ENCODE measurements around the gene INPP5J. TPM values are rescaled to one million over a fixed set of nuclear protein-coding genes. Genes with fewer than 3 reads are reported as not detected.
A peak's percentile ranks its signal among the peaks of the same experiment; 100 is the strongest.
"Not testable (repeated sequence)": the region's sequence is repeated elsewhere in the genome, so short reads cannot be mapped to it uniquely, and the experiment has no call there.

The INPP5J gene
- total RNA-seq, 2 donors from 2014 or later, result 0.19 TPM; not detected in 1

DNA sequence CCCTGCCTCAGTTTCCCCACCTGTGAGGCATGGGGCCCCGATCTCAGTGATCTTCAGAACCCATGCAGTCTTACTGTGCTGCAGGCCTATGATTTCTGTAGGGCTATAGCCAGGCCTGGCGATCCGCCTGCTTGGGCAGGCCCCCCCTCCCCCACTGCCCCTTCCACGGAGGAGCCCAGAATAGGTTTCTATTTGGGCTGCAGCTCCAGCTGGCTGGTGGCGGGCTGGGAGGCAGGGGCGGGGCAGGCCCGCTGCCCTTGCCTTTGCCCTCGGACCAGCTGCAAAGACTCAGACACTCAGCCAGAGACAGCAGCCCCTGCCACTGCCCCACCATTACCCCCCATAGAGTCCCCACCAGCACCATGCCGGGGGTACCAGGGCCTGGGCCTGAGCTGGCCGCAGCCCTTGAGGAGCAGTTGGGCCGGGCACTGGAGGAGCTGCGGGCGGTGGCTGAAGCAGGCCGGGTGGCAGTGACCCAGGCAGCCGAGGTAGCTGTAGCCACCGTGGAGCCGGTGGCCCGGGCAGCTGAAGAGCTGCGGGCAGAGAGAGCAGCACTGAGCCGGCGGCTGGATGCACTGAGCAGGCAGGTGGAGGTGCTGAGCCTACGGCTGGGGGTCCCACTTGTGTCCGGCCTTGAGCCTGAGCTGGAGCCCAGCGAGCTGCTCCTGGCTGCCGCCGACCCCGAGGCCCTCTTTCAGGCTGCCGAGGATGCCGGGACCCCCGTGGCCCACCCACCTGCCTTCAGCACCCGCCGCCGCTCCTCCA, 29.5 kb upstream of the INPP5J start:
- Mint-ChIP-seq H3K9me3 (no peaks in the 10 kb centered on the region), H3K27me3 (no peaks in the 10 kb centered on the region), H3K4me1 (ENCODE audit: low read depth in 2 of 2) (no peaks in the 10 kb centered on the region), H3K27ac (no peak overlapping the region), H3K36me3 (no peaks in the 10 kb centered on the region), H3K4me3 (no peak overlapping the region)
- ATAC-seq (peak in 1 of 2 donors; percentile 12), DNase-seq (ENCODE audit: low spot score) (no peak)

DNA sequence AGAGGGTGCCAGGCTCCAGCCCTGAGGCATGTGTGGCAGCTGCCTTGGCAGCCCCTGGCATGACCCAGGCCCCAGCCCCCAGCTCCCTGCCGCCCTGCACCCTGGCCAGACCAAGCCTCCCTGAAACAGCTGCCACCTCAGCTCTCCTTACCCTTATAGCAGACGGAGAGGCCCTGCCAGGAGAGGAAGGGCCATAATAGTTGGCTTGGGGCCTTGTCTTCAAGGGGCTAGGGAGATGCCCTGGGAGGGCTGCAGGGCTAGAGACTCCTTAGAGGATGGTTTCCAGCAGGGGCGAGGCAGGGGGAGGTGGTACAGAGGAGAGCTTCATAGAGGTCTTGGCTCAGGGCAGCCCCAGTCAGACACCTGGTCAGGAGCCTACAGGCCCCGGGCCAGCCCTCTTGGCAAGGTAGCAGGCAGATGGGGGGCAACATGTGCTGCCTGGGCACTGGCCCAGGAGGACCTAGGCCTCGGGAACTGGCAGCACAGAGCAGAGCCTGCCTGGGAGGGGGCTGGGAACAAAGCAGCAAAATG, 28.7 kb upstream of the INPP5J start:
- no peaks in the 10 kb centered on the region for H3K27me3 Mint-ChIP-seq
- DNase-seq (ENCODE audit: low spot score) (no peak), ATAC-seq (no peak)
- H3K4me3 Mint-ChIP-seq, result no peak overlapping the region
- H3K27ac Mint-ChIP-seq, result no peak overlapping the region
- no peaks in the 10 kb centered on the region for H3K4me1 Mint-ChIP-seq (ENCODE audit: low read depth in 2 of 2)
- no peaks in the 10 kb centered on the region for H3K36me3 Mint-ChIP-seq
- no peaks in the 10 kb centered on the region for H3K9me3 Mint-ChIP-seq

DNA sequence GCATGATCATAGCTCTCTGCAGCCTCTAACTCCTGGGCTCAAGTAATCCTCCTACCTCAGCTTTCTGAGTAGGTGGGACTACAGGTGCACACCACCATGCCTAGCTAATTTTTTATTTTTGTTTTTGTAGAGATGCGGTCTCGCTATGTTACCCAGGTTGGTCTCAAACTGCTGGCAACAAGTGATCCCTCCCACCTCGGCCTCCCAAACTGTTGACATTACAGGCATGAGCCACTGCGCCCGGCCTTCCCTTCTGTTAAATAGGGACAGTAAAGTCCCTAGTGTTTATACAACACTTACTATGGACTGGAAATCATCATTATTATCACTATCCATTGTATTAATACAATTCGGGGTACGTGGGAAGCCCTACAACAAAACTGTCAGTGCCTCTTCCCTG, 28.0 kb upstream of the INPP5J start:
- DNase-seq (ENCODE audit: low spot score) (no peak), ATAC-seq (no peak)
- Mint-ChIP-seq H3K27me3 (no peaks in the 10 kb centered on the region), H3K27ac (no peak overlapping the region), H3K4me1 (ENCODE audit: low read depth in 2 of 2) (no peaks in the 10 kb centered on the region), H3K36me3 (no peaks in the 10 kb centered on the region), H3K4me3 (no peak overlapping the region), H3K9me3 (no peaks in the 10 kb centered on the region)

DNA sequence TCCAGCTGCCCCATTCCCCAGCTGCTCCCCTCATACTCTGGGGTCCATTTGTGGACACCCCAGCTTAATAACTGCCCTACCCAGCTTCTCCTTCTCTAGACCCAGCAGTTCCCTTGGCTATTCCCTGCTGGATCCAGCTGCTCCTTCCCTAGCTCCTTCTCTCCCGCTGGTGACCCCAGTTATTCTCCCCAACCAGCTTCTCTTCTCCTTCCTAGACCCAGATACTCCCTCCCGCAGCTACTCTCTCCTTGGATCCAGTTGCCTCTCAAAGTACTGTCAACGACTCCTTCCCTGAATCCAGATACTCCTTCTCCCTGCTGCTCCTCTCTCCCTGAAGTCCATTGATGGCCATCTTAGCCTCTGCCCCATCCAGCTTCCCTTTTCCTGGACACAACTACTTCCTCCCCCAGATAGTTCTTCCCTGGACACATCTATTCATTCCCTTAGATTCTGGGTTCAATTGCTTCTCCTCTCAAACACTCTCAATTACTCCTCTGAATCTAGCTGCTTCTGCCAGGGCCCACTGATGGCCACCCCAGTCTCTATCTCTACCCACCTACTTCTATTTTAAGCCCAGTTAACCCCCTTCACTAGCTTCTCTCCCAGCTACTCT, 27.0 kb upstream of the INPP5J start:
- DNase-seq (ENCODE audit: low spot score) (no peak), ATAC-seq (no peak)
- Mint-ChIP-seq H3K4me1 (ENCODE audit: low read depth in 2 of 2) (no peaks in the 10 kb centered on the region), H3K27me3 (no peaks in the 10 kb centered on the region), H3K27ac (no peak overlapping the region), H3K9me3 (no peaks in the 10 kb centered on the region), H3K36me3 (no peaks in the 10 kb centered on the region), H3K4me3 (no peak overlapping the region)

DNA sequence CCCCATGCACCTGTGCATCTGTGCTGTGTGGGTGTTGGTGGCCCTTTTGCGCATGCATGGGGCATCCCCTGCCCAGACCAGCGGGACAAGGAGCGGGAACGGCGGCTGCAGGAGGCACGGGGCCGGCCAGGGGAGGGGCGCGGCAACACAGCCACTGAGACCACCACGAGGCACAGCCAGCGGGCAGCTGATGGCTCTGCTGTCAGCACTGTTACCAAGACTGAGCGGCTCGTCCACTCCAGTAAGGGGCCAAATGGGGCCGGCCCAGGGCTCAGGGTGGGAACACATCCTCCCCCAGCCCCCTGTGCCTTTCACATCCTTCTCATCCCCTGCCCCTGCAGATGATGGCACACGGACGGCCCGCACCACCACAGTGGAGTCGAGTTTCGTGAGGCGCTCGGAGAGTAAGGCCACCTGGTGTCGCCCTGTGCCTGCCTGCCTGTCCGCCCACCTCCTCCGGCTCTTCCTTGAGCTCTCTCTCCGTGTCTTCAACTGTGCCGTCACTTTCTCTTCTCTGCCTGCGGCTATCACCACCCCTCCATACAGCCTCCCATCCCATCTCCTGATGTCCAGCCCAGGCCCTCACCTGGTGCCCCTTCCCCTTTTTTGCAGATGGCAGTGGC, 26.0 kb upstream of the INPP5J start:
- ATAC-seq (no peak), DNase-seq (ENCODE audit: low spot score) (no peak)
- Mint-ChIP-seq H3K9me3 (no peaks in the 10 kb centered on the region), H3K4me1 (ENCODE audit: low read depth in 2 of 2) (no peaks in the 10 kb centered on the region), H3K4me3 (no peak overlapping the region), H3K27me3 (no peaks in the 10 kb centered on the region), H3K36me3 (no peaks in the 10 kb centered on the region), H3K27ac (no peak overlapping the region)

DNA sequence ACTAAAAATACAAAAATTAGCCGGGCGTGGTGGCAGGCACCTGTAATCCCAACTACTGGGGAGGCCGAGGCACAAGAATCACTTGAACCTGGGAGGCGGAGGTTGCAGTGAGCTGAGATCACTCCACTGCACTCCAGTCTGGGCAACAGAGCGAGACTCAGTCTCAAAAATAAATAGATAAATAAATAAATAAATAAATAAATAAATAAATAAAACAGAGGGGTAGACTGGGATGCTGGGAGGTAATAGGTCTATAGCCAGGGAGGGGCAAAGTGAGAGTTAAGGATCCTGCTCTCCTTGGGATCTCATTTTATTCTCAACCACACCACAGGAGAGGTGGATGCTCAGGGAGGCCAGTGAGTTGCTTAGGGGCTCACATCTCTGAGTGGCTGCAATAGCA, 25.2 kb upstream of the INPP5J start:
- not testable (repeated sequence) for H3K36me3 Mint-ChIP-seq; ATAC-seq; H3K4me1 Mint-ChIP-seq (ENCODE audit: low read depth in 2 of 2); DNase-seq (ENCODE audit: low spot score); H3K27me3 Mint-ChIP-seq; H3K9me3 Mint-ChIP-seq; H3K4me3 Mint-ChIP-seq; H3K27ac Mint-ChIP-seq

DNA sequence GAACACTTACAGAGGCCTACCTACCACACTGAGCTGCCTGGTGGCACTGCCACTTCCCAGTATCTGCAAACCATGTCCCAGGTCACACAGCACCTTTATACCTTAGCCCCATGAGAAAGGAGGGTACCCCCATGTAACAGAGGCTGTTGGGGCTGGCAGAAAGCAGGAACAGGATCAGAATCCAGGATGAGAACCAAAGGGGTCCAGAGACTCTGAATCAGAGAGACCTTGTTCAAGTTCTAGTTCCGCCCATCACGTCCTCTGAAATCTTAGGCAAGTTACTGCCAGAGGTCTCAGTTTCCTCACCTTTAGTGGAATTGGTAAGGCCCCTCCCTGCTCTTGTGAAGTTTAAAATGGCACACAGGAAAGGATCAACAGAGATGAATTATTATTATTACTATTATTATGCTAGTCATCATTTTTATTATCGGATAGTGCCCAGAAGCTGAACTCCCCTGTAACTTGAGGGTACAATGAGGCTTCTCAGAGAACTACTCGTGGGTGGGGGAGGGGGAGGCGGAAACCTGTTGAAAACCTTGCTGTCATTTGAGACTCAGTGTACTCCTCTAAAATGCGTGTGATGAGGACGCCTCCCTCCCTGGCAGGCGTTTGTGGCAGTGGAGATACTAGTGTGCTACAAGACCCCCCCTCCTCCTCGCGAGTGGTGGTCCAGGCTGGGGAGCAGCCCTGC, 24.7 kb upstream of the INPP5J start:
- Mint-ChIP-seq H3K36me3 (no peaks in the 10 kb centered on the region), H3K9me3 (no peaks in the 10 kb centered on the region), H3K27me3 (no peaks in the 10 kb centered on the region), H3K4me3 (no peak overlapping the region), H3K4me1 (ENCODE audit: low read depth in 2 of 2) (no peaks in the 10 kb centered on the region), H3K27ac (no peak overlapping the region)
- DNase-seq (ENCODE audit: low spot score) (no peak), ATAC-seq (no peak)

DNA sequence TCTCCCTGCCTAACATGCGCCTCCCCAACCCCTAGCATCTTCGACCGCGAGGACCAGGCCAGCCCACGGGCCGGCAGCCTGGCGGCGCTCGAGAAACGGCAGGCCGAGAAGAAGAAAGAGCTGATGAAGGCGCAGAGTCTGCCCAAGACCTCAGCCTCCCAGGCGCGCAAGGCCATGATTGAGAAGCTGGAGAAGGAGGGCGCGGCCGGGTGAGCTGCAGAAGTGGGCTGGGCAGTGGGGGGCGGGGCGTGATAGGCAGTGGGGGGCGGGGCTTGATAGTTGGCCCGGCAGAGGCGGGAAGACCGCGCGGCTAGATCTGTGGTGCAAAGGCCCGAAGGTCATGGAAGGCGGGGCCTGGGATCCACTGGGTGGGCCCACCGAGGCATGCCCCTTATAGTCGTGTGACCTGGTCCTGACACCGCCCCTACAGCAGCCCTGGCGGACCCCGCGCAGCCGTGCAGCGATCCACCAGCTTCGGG, 24.1 kb upstream of the INPP5J start:
- Mint-ChIP-seq H3K9me3 (no peaks in the 10 kb centered on the region), H3K4me3 (no peak overlapping the region), H3K36me3 (no peaks in the 10 kb centered on the region), H3K27me3 (no peaks in the 10 kb centered on the region), H3K27ac (no peak overlapping the region), H3K4me1 (ENCODE audit: low read depth in 2 of 2) (no peaks in the 10 kb centered on the region)
- peak; percentile 53 for DNase-seq (ENCODE audit: low spot score)
- ATAC-seq, result no peak

DNA sequence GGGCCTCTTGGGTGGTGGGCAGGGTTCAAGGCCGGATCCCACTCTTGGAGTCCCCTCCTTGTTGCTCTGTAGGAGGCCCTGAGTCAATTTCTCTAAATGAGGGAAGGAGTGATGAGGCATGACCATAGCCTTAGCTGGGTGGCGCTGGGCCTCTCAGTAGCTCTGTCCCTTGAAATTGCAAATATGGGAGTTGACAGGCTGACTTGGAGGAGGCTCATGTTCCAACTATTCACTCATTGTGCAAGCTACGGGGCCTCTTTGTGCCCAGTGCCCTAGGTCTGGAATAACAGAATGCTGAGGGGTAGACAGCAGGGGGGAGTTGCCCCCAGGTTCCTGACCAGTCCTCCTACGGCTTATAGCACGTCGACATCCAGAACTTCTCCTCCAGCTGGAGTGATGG, 23.4 kb upstream of the INPP5J start:
- DNase-seq (ENCODE audit: low spot score), result peak; percentile 38
- H3K4me3 Mint-ChIP-seq, result no peak overlapping the region
- no peaks in the 10 kb centered on the region for H3K36me3 Mint-ChIP-seq
- no peaks in the 10 kb centered on the region for H3K27me3 Mint-ChIP-seq
- H3K27ac Mint-ChIP-seq, result no peak overlapping the region
- no peaks in the 10 kb centered on the region for H3K9me3 Mint-ChIP-seq
- ATAC-seq, result no peak
- H3K4me1 Mint-ChIP-seq (ENCODE audit: low read depth in 2 of 2), result no peaks in the 10 kb centered on the region

DNA sequence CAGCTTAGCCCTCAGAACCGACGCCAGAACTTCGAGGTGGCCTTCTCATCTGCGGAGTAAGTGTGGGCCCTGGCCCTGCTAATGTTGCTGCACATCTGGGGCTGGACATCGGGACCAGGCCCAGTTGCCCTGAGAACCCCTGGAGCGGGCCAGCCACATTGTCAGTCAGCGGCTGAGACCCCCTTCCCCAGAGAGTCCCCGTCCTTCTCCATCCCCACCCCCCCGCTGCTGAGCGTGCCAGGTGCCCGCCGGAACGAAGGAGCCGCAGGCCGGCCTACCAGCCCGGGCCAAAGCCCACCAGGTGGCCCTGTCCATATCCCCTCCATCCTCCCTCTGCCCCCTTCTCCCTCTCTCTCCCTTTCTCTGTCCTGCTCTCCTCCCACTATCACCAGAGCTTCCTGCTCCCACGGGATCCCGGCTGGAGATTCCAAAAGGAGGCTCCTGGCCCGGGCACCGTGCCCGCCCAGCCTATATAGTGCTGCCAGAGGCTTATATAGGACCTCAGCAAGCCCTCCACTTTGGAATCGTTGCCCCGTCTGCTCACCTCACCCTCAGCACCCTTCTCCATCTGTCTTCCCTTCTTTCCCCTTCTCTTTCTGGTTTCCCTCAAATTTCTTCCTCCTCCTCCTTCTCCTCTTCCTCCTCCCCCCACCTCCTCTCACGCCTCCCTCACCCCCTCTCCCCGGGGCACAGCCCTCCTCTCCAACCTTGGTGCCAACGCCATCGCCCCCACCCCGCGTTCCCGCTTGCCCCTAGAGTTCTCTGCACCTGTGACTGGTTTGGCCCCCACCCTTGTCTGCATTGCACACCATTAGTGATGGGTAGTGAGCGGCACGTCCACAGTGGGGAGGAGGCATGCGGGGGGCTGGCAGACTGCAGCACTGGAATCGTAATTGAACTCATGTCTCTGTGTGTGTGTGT, 22.7 kb upstream of the INPP5J start:
- Mint-ChIP-seq H3K9me3 (no peaks in the 10 kb centered on the region), H3K27me3 (no peaks in the 10 kb centered on the region), H3K36me3 (no peaks in the 10 kb centered on the region), H3K27ac (no peak overlapping the region), H3K4me1 (ENCODE audit: low read depth in 2 of 2) (no peaks in the 10 kb centered on the region), H3K4me3 (no peak overlapping the region)
- no peak for ATAC-seq
- peak; percentile 45 for DNase-seq (ENCODE audit: low spot score)

DNA sequence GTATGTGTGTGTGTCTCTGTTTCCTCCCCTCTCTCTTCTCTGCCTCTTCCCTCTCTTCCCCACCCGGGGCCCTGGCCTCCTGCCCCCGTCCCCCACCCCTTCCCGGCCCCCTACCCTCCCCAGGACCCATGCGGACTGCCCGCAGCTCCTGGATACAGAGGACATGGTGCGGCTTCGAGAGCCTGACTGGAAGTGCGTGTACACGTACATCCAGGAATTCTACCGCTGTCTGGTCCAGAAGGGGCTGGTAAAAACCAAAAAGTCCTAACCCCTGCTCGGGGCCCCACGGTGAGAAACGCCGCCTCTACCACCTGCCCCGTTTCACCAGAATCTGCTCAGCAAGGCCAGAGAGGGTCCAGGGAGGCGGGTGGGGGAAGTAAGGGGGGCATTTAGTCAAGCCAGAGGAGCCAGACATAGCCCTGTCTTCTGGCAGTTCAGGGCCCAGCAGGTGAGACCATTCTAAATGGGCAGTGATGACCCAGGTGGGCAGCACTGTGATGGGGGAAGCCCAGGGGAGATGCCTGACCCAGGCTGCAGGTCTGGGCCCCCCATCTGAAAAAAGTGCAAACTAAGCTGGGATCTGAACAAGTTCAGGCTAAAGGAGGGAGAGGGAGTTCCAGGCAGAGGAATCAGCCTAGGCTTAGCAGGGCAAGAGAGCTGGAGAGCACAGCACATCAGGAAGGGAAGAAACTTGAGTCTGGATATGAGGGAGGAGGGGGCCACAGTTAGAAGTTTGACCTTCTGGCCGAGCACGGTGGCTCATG, 21.8 kb upstream of the INPP5J start:
- Mint-ChIP-seq H3K27ac (no peak overlapping the region), H3K36me3 (no peaks in the 10 kb centered on the region), H3K27me3 (no peaks in the 10 kb centered on the region), H3K4me3 (no peak overlapping the region), H3K4me1 (ENCODE audit: low read depth in 2 of 2) (no peaks in the 10 kb centered on the region), H3K9me3 (no peaks in the 10 kb centered on the region)
- ATAC-seq (no peak), DNase-seq (ENCODE audit: low spot score) (no peak)

DNA sequence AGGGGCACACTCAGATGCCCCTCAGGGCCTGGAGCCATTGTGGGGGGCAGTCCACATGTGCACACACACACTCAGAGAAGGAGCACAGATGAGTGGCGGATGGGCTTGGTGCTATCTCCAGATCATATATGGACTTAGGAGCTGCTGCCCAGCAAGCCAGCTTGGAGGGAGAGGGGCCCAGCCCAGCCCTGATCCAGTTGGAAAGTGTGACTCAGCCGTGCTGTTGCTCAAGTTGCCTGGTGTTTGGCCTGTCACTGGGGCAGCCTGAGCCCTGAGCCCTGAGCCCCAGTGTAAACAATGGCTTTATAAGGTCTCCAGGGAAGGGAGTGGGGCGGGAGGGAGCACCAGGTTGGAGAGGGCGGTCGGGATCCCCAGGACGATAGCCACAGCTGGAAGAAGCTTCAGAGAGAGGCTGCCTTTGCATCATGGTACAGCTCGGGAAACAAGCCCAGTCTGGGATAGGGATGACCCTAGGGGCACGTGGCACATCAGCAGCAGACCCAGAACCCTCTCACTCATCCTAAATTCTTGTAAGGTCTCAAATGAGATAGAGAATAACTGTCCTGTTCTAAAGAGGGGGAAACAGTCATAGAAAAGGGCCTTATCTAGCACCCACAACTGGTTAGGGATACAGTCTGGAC, 20.2 kb upstream of the INPP5J start:
- Mint-ChIP-seq H3K27me3 (no peaks in the 10 kb centered on the region), H3K4me1 (ENCODE audit: low read depth in 2 of 2) (peaks cover 6% of the 10 kb centered on the region in 2 donors), H3K9me3 (no peaks in the 10 kb centered on the region), H3K27ac (no peak overlapping the region), H3K36me3 (no peaks in the 10 kb centered on the region), H3K4me3 (no peak overlapping the region)
- ATAC-seq (no peak), DNase-seq (ENCODE audit: low spot score) (no peak)

All from natural killer cell treated with Interleukin-12 subunit alpha and Interleukin-12 subunit beta and Interleukin-15 and Interleukin-18, amount 100 ng/mL, for 72 hours (primary cell).